ENCODE results near the gene SPSB2. TPM values are rescaled to one million over a fixed set of nuclear protein-coding genes. Genes with fewer than 3 reads are reported as not detected.

SPSB2 gene
- total RNA-seq (2022; extraction: Qiagen RNA extraction; ENCODE audit: low read depth) = 30.1 to 40.4 TPM (median 37.5 TPM) in 5 replicates

GRCh38 chr12:6873094-6874014 is at the start of gene SPSB2:
TSS of gene SPSB2 (minus strand) at chr12:6873303. CDS start at chr12:6872901, 402 bp downstream.

GRCh38 chr12:6914246-6914946 is 41.3 kb upstream of the SPSB2 start, which contains the start of gene ENO2:
TSS of gene ENO2 (plus strand) at chr12:6914580. CDS start at chr12:6915833, 1,253 bp downstream.

GRCh38 chr12:6904280-6905276 is 31.5 kb upstream of the SPSB2 start, which contains the start of gene LRRC23:
TSS of gene LRRC23 (plus strand) at chr12:6904822. CDS start at chr12:6905634, 812 bp downstream.

GRCh38 chr12:6867413-6868210 is 5.5 kb downstream of the SPSB2 start, which contains the start of gene TPI1:
TSS of gene TPI1 (plus strand) at chr12:6867531. CDS start at chr12:6867567, 36 bp downstream.

GRCh38 chr12:6851921-6852650 is 21.0 kb downstream of the SPSB2 start, which contains the start of gene USP5:
TSS of gene USP5 (plus strand) at chr12:6852150. CDS start at chr12:6852180, 30 bp downstream.

GRCh38 chr12:6851153-6851920 is 21.8 kb downstream of the SPSB2 start, which contains the start of gene CDCA3:
TSS of gene CDCA3 (minus strand) at chr12:6851286. CDS start at chr12:6850952, 334 bp downstream.

GRCh38 chr12:6840761-6841515 is 32.2 kb downstream of the SPSB2 start, which contains the start of gene GNB3:
TSS of gene GNB3 (plus strand) at chr12:6840925. CDS start at chr12:6841288, 363 bp downstream.

GRCh38 chr12:6827982-6828780 is 44.9 kb downstream of the SPSB2 start, which contains the start of gene P3H3:
TSS of gene P3H3 (plus strand) at chr12:6828407. CDS start at chr12:6828441, 34 bp downstream.

GRCh38 chr12:6821591-6822425 is 51.3 kb downstream of the SPSB2 start, which contains the start of gene GPR162:
TSS of gene GPR162 (plus strand) at chr12:6821821. CDS start at chr12:6823899, 2,078 bp downstream.

Other genes starting within 250 kb of the SPSB2 start
- gene LPAR5, start 237.3 kb downstream of the SPSB2 start, total RNA-seq (2022; extraction: Qiagen RNA extraction; ENCODE audit: low read depth) = 0.55 to 0.97 TPM (median 0.65 TPM) in 5 replicates
- gene ACRBP, start 225.9 kb downstream of the SPSB2 start, total RNA-seq (2022; extraction: Qiagen RNA extraction; ENCODE audit: low read depth) = 0.19 to 0.24 TPM (median 0.19 TPM) in 3 of 5 replicates, not detected in the others
- gene ING4, start 210.2 kb downstream of the SPSB2 start, total RNA-seq (2022; extraction: Qiagen RNA extraction; ENCODE audit: low read depth) = 11.2 to 16.5 TPM (median 14.6 TPM) in 5 replicates
- gene ZNF384, start 183.9 kb downstream of the SPSB2 start, total RNA-seq (2022; extraction: Qiagen RNA extraction; ENCODE audit: low read depth) = 50.8 to 60.2 TPM (median 56.8 TPM) in 5 replicates
- 0.95 to 1.5 TPM (median 0.97 TPM) in 5 replicates for gene PIANP, start 172.5 kb downstream of the SPSB2 start, total RNA-seq (2022; extraction: Qiagen RNA extraction; ENCODE audit: low read depth)
- gene COPS7A, start 149.3 kb downstream of the SPSB2 start, total RNA-seq (2022; extraction: Qiagen RNA extraction; ENCODE audit: low read depth) = 48.9 to 55.9 TPM (median 52.8 TPM) in 5 replicates
- 261 to 319 TPM (median 311 TPM) in 5 replicates for gene MLF2, start 120.2 kb downstream of the SPSB2 start, total RNA-seq (2022; extraction: Qiagen RNA extraction; ENCODE audit: low read depth)
- gene PTMS, start 106.9 kb downstream of the SPSB2 start, total RNA-seq (2022; extraction: Qiagen RNA extraction; ENCODE audit: low read depth) = 593 to 907 TPM (median 774 TPM) in 5 replicates
- 0.94 to 2.1 TPM (median 1.5 TPM) in 5 replicates for gene LAG3, start 100.8 kb downstream of the SPSB2 start, total RNA-seq (2022; extraction: Qiagen RNA extraction; ENCODE audit: low read depth)
- gene CD4, start 83.8 kb downstream of the SPSB2 start, total RNA-seq (2022; extraction: Qiagen RNA extraction; ENCODE audit: low read depth) = not detected in 5 replicates
- gene GPR162, start 51.5 kb downstream of the SPSB2 start, total RNA-seq (2022; extraction: Qiagen RNA extraction; ENCODE audit: low read depth) = 0.27 to 1.1 TPM (median 0.61 TPM) in 5 replicates
- 19.6 to 28.9 TPM (median 27.4 TPM) in 5 replicates for gene P3H3, start 44.9 kb downstream of the SPSB2 start, total RNA-seq (2022; extraction: Qiagen RNA extraction; ENCODE audit: low read depth)
- gene GNB3, start 32.4 kb downstream of the SPSB2 start, total RNA-seq (2022; extraction: Qiagen RNA extraction; ENCODE audit: low read depth) = 0.96 to 1.9 TPM (median 1.8 TPM) in 5 replicates
- gene CDCA3, start 22.0 kb downstream of the SPSB2 start, total RNA-seq (2022; extraction: Qiagen RNA extraction; ENCODE audit: low read depth) = 70.8 to 86.2 TPM (median 80.8 TPM) in 5 replicates
- 69.7 to 80.0 TPM (median 72.6 TPM) in 5 replicates for gene USP5, start 21.2 kb downstream of the SPSB2 start, total RNA-seq (2022; extraction: Qiagen RNA extraction; ENCODE audit: low read depth)
- 1,472 to 1,683 TPM (median 1,669 TPM) in 5 replicates for gene TPI1, start 5.8 kb downstream of the SPSB2 start, total RNA-seq (2022; extraction: Qiagen RNA extraction; ENCODE audit: low read depth)
- 16.6 to 18.7 TPM (median 17.2 TPM) in 5 replicates for gene LRRC23, start 31.5 kb upstream of the SPSB2 start, total RNA-seq (2022; extraction: Qiagen RNA extraction; ENCODE audit: low read depth)
- 38.6 to 40.3 TPM (median 40.0 TPM) in 5 replicates for gene ENO2, start 41.3 kb upstream of the SPSB2 start, total RNA-seq (2022; extraction: Qiagen RNA extraction; ENCODE audit: low read depth)
- 54.4 to 77.3 TPM (median 73.9 TPM) in 5 replicates for gene ATN1, start 54.7 kb upstream of the SPSB2 start, total RNA-seq (2022; extraction: Qiagen RNA extraction; ENCODE audit: low read depth)
- not detected in 5 replicates for gene RNU7-1, start 70.5 kb upstream of the SPSB2 start, total RNA-seq (2022; extraction: Qiagen RNA extraction; ENCODE audit: low read depth)
- gene C12orf57, start 70.7 kb upstream of the SPSB2 start, total RNA-seq (2022; extraction: Qiagen RNA extraction; ENCODE audit: low read depth) = 300 to 340 TPM (median 314 TPM) in 5 replicates
- 8.6 to 14.0 TPM (median 11.0 TPM) in 5 replicates for gene PTPN6, start 78.1 kb upstream of the SPSB2 start, total RNA-seq (2022; extraction: Qiagen RNA extraction; ENCODE audit: low read depth)
- gene PHB2, start 97.4 kb upstream of the SPSB2 start, total RNA-seq (2022; extraction: Qiagen RNA extraction; ENCODE audit: low read depth) = 324 to 339 TPM (median 332 TPM) in 5 replicates
- gene EMG1, start 97.6 kb upstream of the SPSB2 start, total RNA-seq (2022; extraction: Qiagen RNA extraction; ENCODE audit: low read depth) = 63.3 to 71.8 TPM (median 66.5 TPM) in 5 replicates
- 26.3 to 31.4 TPM (median 27.6 TPM) in 5 replicates for gene LPCAT3, start 145.2 kb upstream of the SPSB2 start, total RNA-seq (2022; extraction: Qiagen RNA extraction; ENCODE audit: low read depth)
- gene C1S, start 187.4 kb upstream of the SPSB2 start, total RNA-seq (2022; extraction: Qiagen RNA extraction; ENCODE audit: low read depth) = 39.5 to 62.4 TPM (median 44.8 TPM) in 5 replicates
- gene C1R, start 219.1 kb upstream of the SPSB2 start, total RNA-seq (2022; extraction: Qiagen RNA extraction; ENCODE audit: low read depth) = 27.8 to 41.1 TPM (median 29.9 TPM) in 5 replicates
- 11.4 to 14.2 TPM (median 12.8 TPM) in 5 replicates for gene C1RL, start 235.9 kb upstream of the SPSB2 start, total RNA-seq (2022; extraction: Qiagen RNA extraction; ENCODE audit: low read depth)

Data from A549 treated with GW870086 at 1 μM for 4 hours (cell line).